HG02852 (cell line): ENCODE data around the gene CFAP70.
A peak's percentile ranks its signal among the peaks of the same experiment; 100 is the strongest.
"Not testable (repeated sequence)": the region's sequence is repeated elsewhere in the genome, so short reads cannot be mapped to it uniquely, and the experiment has no call there.

Experiments used
- ATAC-seq: cut with Tn5 transposase; IDR thresholded peaks from one replicate; pipeline ENCODE4 v1.9.1; 2021; ENCODE audit warnings: mild to moderate bottlenecking, moderate library complexity; ENCODE audit not compliant: unreplicated experiment

Gene CFAP70

GRCh38 chr10:73358331-73359279, at the start of gene CFAP70:
CFAP70 (minus strand) TSS chr10:73358864; CDS start chr10:73354796, 4,068 bp downstream.
- peak; percentile 94 for ATAC-seq

GRCh38 chr10:73408061-73408460, 49.4 kb upstream of the CFAP70 start:
- ATAC-seq: no peak

GRCh38 chr10:73407495-73407894, 48.8 kb upstream of the CFAP70 start:
- no peak for ATAC-seq

DNA sequence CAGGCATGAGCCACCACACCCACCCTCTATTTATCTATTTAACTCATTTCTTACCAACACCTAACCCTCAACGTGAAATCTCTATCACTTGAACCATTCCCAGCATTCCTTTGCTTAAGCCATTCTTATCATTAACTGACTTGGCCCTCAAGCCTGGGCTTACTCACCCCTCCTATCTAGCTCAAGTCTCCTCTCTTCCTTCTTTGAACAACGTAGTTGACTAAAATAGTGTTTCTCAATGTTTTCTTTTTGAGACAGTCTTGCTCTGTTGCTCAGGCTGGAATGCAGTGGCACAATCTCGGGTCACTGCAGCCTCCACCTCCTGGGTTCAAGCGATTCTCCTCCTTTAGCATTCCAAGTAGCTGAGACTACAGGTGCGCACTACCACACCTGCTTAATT, 48.2 kb upstream of the CFAP70 start:
- ATAC-seq: no peak

GRCh38 chr10:73405556-73405955, 46.9 kb upstream of the CFAP70 start:
- no peak for ATAC-seq

DNA sequence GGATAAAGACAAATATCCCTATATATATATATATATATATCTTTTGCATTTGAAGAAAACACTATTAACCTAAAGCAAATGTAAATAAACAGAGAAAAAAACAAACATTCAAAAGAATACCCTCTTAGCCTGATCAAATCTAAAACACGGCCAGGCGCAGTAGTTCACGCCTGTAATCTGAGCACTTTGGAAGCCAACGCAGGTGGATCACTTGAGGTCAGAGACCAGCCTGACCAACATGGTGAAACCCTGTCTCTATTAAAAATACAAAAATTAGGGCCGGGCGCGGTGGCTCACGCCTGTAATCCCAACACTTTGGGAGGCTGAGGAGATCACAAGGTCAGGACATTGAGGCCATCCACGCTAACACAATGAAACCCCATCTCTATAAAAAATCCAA, 46.0 kb upstream of the CFAP70 start:
- ATAC-seq: no peak

GRCh38 chr10:73401636-73402035, 43.0 kb upstream of the CFAP70 start:
- no peak for ATAC-seq

GRCh38 chr10:73399063-73399462, 40.4 kb upstream of the CFAP70 start:
- ATAC-seq: no peak

DNA sequence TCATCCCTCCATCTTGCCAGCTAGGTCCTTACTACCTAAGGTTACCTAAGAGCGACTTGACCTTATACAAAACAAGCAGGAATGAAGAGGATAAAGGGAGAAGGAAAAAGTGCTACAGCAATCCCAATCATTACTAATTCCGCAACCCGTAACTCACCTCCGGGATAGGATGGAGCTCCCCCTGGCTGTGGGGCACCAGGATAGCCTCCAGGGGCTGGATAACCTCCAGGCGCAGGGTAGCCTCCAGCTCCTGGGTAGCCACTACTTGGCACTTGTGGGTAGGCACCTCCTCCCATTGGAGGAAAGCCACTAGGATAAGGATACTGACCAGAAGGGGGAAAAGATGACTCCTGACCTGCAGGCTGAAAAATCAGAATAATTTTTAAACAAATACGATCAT, 39.4 kb upstream of the CFAP70 start:
- ATAC-seq: no peak

- ATAC-seq: not testable (repeated sequence)
Measured at GRCh38 chr10:73394325-73394724, 35.7 kb upstream of the CFAP70 start.

DNA sequence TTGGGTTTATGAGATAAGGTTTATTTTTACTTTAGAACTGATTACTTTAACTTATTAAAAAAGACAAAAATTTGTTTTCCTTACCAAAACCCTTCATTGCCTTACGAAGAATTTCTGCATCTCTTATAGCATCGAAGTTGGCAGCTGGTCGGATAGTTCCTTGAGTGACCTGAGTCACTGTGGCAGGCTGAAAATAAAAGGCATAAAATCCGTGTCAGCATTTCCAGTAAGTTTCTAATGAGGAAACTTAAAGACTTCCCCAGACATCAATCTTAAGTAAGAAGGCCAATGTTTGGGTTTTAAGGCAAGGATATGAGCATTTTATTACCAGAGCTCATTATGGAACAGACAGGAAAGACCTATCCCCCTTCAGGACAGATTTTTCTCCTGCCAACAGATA, 29.6 kb upstream of the CFAP70 start:
- ATAC-seq: no peak

DNA sequence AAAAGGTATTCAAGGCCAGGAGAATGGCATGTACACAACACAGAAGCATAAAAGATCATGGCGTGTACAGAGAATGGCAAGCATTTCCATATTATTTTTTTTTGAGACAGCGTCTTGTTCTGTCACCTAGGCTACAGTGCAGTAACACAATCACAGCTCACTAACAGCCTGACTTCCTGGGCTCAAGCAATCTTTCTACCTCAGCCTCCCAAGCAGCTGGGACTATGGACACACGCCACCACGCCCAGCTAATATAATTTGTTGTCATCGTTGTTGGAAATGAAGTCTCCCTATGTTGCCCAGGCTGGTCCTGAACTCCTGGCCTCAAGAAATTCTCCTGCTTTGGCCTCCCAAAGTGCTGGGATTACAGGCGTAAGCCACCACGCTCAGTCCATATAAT, 27.9 kb upstream of the CFAP70 start:
- no peak for ATAC-seq

GRCh38 chr10:73379064-73379748, 20.5 kb upstream of the CFAP70 start:
- no peak for ATAC-seq

- no peak for ATAC-seq
Measured at GRCh38 chr10:73376679-73377078, 18.0 kb upstream of the CFAP70 start.

DNA sequence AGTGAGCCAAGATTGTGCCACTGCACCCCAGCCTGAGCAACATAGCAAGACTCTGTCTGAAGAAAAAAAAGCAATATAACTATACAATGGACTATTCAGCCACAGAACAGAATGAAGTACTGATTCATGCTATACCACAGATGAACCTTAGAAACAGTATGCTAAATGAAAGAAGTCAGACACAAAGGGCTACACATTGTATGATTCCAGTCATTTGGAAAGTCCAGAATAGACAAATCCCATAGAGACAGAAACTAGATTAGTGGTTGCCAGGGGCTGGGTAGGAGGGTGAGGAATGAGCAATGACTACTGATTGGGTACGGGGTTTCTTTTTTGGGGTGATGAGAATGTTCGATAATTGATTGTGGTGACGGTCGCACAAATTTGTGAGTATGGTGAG, 9.6 kb upstream of the CFAP70 start:
- ATAC-seq: no peak

GRCh38 chr10:73366381-73367298, 8.0 kb upstream of the CFAP70 start:
- no peak for ATAC-seq

DNA sequence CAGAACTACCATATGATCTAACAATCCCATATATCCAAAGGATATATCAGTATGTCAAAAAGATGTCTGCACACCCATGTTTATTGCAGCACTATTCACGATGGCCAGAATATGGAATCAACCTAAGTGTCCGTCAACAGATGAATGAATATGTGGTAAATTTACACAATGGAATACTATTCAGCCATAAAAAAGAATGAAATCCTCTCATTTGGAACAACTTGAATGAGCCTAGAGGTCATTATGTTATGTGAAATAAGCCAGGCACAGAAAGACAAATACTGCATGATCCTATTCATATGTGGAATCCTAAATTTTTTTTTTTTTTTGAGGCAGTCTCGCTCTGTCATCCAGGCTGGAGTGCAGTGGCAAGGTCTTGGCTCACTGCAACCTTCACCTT, 6.3 kb upstream of the CFAP70 start:
- ATAC-seq: no peak

GRCh38 chr10:73359492-73359891, 828 bp upstream of the CFAP70 start:
- no peak for ATAC-seq

DNA sequence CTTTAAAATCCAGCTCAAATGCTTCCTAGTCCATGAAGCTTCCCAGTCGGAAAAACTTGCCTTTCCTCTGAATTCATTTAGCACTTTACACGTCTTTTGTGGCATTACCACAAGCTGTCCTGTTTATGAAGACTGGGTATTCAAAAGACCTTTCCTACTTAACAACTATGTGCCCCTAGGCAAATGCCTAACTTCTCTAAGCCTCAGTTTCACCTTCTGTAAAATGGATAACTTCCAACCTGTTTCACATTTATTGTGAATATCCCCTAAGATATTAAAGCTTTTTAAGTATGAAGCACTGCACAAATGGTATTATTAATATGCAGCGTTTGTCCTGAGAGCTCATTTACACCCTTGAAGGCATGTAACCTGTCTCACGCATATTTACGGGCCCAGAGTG, 843 bp downstream of the CFAP70 start:
- no peak for ATAC-seq

DNA sequence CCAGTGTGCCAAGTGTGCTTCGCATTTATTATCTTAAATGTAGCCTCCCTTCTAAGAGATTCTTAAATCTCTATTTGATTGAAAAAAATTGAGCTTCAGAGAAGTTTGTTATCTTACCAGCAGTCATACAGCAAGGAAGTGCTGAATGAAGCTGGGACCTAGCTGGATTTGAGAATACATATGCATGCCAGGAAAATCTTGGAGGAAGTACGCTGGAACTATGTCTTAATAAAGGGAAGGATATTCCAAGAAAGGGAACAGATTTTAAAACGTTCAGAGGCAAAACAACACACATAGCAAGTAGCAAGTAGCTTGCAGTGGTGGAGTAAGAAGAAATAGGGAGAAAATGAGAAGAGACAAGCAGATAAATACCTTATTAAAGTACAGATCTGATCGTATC, 1.5 kb downstream of the CFAP70 start:
- no peak for ATAC-seq

GRCh38 chr10:73344269-73344668, 14.4 kb downstream of the CFAP70 start:
- ATAC-seq: no peak
